RWPE2 (cell line): ENCODE results near the gene C1QTNF5.

Source experiments
- ATAC-seq: fragments of 200-7000 bp; cut with Tn5 transposase; 3 replicates; pipeline ENCODE4 v1.9.1; 2021; ENCODE audit warnings: low read depth
- DNase-seq: peaks from one replicate; pipeline ENCODE4 v3.0.0-alpha.2; 2020; ENCODE audit warnings: low spot score
- H3K27ac ChIP-seq: fragments of 450-650 bp; 2 replicates; pipeline ENCODE4 v1.5.1; 2017; ENCODE audit warnings: mild to moderate bottlenecking; ENCODE audit not compliant: poor library complexity, severe bottlenecking
- H3K27me3 ChIP-seq: fragments of 250-450 bp; sonication (Bioruptor Pico); 2 replicates; pipeline ENCODE4 v1.5.1; 2021; ENCODE audit warnings: mild to moderate bottlenecking, moderate library complexity; ENCODE audit not compliant: insufficient read depth, poor library complexity, severe bottlenecking
- H3K36me3 ChIP-seq: fragments of 250-450 bp; sonication (Bioruptor Pico); 2 replicates; pipeline ENCODE4 v1.5.1; 2020; ENCODE audit warnings: low read depth, mild to moderate bottlenecking, moderate library complexity
- H3K4me1 ChIP-seq: fragments of 250-450 bp; sonication (Bioruptor Pico); 2 replicates; pipeline ENCODE4 v1.5.1; 2021; ENCODE audit warnings: mild to moderate bottlenecking, moderate library complexity; ENCODE audit not compliant: insufficient read depth, poor library complexity, severe bottlenecking
- H3K4me3 ChIP-seq: fragments of 250-450 bp; sonication (Bioruptor Pico); 2 replicates; pipeline ENCODE4 v1.5.1; 2021; ENCODE audit warnings: mild to moderate bottlenecking, moderate library complexity; ENCODE audit not compliant: severe bottlenecking
- H3K9me3 ChIP-seq: fragments of 250-450 bp; sonication (Bioruptor Pico); 2 replicates; pipeline ENCODE4 v1.5.1; 2021; ENCODE audit warnings: mild to moderate bottlenecking, moderate library complexity; ENCODE audit not compliant: severe bottlenecking
- TF ChIP-seq, protein P1 (sequence below): fragments of 450-650 bp; IDR thresholded peaks from one replicate; pipeline ENCODE4 v1.5.1; 2017; ENCODE audit warnings: mild to moderate bottlenecking, moderate library complexity; ENCODE audit not compliant: poor library complexity, severe bottlenecking

C1QTNF5 gene

DNA sequence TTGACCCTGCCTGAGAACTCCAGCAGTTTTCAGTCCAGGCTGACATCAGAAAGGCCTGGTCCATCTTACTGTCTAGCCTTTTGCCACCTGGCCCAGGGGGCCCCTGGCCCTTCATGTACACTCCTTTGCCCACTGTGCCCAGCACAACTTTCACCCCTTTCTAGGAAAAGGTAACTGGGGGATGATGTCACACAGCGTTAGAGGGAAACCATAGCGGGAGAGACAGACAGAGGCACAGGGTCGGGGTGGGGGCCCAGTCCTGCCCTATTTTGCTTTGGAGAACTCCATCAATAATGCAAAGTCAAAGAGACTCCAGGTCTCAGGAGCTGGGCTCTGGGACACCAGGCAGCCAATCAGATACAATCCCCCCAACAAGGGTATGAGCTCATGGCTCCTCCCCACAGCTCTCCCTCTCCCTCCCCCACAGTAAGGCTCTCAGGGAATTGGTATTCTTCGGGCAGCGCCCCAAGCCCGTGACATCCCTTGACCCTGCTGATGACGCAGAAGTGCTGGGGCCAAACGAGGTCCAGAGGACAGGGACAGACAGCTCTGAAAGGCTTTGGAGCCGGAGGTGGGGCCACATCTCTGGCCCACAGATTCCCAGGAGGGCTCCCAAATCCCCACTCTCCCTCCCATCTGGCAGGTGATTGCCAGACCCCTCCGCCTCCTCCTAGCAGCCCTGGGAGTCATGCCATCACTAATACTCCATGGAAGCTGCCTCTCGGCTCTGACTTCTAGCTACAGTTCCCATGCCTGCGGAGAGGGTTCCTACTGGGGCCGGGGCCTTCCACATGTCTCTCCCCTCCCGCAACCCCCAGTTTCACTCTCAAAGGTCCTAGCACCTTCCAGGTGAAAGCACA is 34.9 kb upstream of the C1QTNF5 start:
- no peaks in the 10 kb centered on the region for H3K27me3 ChIP-seq
- ATAC-seq (no peak), DNase-seq (no peak)
- no peaks in the 10 kb centered on the region for H3K36me3 ChIP-seq
- H3K27ac ChIP-seq: peak overlapping the region; percentile 36
- no peak overlapping the region for H3K4me3 ChIP-seq
- no peaks in the 10 kb centered on the region for H3K9me3 ChIP-seq
- TF ChIP-seq, protein P1, sequence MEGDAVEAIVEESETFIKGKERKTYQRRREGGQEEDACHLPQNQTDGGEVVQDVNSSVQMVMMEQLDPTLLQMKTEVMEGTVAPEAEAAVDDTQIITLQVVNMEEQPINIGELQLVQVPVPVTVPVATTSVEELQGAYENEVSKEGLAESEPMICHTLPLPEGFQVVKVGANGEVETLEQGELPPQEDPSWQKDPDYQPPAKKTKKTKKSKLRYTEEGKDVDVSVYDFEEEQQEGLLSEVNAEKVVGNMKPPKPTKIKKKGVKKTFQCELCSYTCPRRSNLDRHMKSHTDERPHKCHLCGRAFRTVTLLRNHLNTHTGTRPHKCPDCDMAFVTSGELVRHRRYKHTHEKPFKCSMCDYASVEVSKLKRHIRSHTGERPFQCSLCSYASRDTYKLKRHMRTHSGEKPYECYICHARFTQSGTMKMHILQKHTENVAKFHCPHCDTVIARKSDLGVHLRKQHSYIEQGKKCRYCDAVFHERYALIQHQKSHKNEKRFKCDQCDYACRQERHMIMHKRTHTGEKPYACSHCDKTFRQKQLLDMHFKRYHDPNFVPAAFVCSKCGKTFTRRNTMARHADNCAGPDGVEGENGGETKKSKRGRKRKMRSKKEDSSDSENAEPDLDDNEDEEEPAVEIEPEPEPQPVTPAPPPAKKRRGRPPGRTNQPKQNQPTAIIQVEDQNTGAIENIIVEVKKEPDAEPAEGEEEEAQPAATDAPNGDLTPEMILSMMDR: no peak
- H3K4me1 ChIP-seq: peaks cover 29% of the 10 kb centered on the region

DNA sequence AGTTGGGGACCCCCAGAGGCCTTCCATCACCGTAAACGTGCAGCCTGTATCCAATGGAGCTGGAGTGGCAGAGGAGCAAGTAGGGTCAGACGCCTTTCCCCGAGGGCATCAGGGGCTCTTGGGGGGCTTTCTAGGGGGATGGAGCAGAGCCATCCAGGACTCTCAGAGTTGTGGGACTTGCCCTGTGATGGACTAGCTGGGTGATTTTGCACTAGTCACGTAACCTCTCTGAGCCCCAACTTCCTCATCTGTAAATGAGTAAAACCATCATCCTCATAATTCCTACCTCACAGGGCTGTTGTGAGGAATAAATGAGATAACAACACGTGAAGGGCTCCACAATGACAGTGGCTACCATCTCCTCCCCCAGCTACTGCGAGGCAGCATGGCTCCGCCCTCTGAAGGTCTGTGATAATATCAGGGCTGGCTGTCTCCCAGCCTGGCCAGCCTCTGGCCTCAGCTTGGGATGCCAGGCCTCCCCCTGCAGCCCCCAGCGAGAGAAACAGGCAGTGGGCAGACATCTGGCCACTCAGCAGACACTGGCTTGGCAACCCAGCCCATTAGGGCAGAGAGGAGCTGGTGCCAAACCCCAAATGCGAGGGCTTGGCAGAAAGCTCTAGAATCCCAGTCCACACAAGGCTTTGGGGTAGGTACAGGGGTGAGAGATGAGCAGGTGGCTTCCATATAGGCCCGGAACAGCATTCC is 34.1 kb upstream of the C1QTNF5 start:
- ATAC-seq: no peak
- Histone ChIP-seq H3K36me3 (no peaks in the 10 kb centered on the region), H3K27me3 (no peaks in the 10 kb centered on the region), H3K4me3 (no peak overlapping the region), H3K9me3 (no peaks in the 10 kb centered on the region), H3K4me1 (peaks cover 29% of the 10 kb centered on the region), H3K27ac (no peak overlapping the region)
- TF ChIP-seq, protein P1: no peak
- no peak for DNase-seq

DNA sequence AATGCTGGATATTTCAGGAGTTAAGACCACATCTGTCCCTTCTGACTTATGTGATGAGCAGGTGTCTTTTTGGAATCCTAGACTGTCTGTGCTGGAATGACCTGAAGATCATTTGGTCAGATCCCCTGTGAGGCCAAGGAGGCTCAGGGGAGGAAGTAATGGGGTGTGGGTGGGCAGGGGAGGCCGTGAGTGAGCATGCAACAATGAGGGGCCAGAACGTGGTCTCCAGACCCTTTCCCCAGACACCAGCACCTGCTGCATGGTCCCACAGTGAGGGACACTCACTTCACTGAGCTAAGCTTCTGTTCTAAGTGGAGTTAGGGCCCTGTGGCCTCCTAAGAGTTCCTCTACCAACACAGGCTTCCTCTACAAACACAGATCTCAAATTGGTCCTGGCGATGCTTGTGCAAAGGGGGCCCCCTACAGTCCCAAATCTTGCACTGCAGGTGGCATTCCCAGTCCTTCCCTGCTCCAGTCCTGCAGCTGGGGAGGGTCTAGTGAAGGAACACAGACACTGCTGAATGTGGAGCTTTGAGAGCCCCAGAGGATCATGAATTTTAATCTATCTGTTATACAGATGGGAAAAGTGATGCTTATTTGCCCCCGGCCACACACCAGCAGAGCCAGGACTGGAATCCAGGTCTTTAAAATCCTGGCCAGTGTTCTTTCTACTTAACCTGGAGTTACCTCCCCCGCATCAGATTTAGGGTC is 33.4 kb upstream of the C1QTNF5 start:
- no peaks in the 10 kb centered on the region for H3K27me3 ChIP-seq
- TF ChIP-seq, protein P1: peak; percentile 77
- no peak for DNase-seq
- H3K4me1 ChIP-seq: peaks cover 33% of the 10 kb centered on the region
- ATAC-seq: peak; percentile 30; the same call in 1 of the 3 replicates
- no peaks in the 10 kb centered on the region for H3K9me3 ChIP-seq
- no peak overlapping the region for H3K27ac ChIP-seq
- H3K36me3 ChIP-seq: no peaks in the 10 kb centered on the region
- no peak overlapping the region for H3K4me3 ChIP-seq

DNA sequence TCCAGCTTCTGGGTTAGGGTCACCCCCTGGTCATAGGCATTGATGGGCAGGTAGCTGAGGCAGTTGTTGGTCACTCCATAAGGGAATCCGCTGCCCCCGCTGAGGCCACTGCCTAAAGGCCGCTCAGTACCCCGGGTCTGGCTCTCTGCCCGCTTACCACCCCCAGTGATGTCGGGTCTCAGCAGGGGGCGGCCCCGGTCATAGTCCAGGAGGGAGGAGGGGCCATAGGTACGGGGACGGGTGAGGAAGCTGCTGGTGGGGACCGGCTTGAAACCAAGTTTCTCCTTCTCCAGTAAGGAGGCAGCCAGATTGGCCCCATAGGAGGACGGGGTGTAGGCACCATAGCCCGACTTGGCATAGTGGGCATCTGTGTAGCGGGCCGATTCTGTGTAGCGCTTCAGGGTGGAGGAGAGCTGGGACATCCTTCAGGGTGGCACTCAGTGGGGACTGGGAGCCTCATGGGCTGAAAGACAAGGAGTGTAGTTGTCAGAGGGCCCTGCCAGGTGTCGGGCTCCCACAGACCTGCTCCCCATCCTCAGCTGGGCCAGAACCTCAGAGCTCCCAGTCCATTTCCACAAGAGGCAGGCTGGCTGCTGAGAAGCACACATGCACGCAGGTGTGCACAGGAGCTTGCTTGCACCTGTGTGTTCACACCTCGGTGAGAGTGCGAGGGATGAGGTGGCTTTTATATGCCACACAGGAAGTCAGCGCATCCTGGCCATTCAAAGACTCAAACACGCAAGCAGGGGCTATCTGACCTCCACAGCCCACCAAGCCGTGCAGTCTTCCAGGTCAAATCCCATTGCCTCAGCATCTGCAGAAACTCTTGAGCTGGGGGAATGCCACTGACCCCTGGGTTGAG is 32.6 kb upstream of the C1QTNF5 start:
- no peaks in the 10 kb centered on the region for H3K36me3 ChIP-seq
- H3K27ac ChIP-seq: no peak overlapping the region

More for the DNA sequence above, 32.6 kb upstream of the C1QTNF5 start:
- no peak for DNase-seq
- Histone ChIP-seq H3K4me3 (no peak overlapping the region), H3K27me3 (no peaks in the 10 kb centered on the region), H3K9me3 (no peaks in the 10 kb centered on the region), H3K4me1 (peaks cover 41% of the 10 kb centered on the region)
- TF ChIP-seq, protein P1: no peak
- no peak for ATAC-seq
